H9 (cell line): ENCODE measurements around the gene GFRA1. TPM values are rescaled to one million over a fixed set of nuclear protein-coding genes. Genes with fewer than 3 reads are reported as not detected.

Experiments used
- DNase-seq: peaks from one replicate; pipeline ENCODE4 v3.0.0-alpha.2; 2017
- H2AFZ ChIP-seq: one replicate; pipeline ENCODE4 v1.6.1; 2013; ENCODE audit warnings: mild to moderate bottlenecking, low read length, control low read depth, moderate library complexity
- H2AK5ac ChIP-seq: 2 replicates; pipeline ENCODE4 v1.6.1; 2013; ENCODE audit warnings: low read length, control low read depth, mixed read lengths; ENCODE audit not compliant: insufficient read length
- H2BK120ac ChIP-seq: one replicate; pipeline ENCODE4 v1.6.1; 2013; ENCODE audit warnings: low read depth, mild to moderate bottlenecking, low read length, control low read depth, inconsistent platforms; ENCODE audit not compliant: poor library complexity, severe bottlenecking
- H2BK12ac ChIP-seq: 2 replicates; pipeline ENCODE4 v1.6.1; 2013; ENCODE audit warnings: low read length, control low read depth, mixed read lengths, low read depth; ENCODE audit not compliant: insufficient read length
- H2BK15ac ChIP-seq: 2 replicates; pipeline ENCODE4 v1.6.1; 2013; ENCODE audit warnings: low read depth, low read length, control low read depth
- H2BK20ac ChIP-seq: one replicate; pipeline ENCODE4 v1.6.1; 2013; ENCODE audit warnings: low read depth, mild to moderate bottlenecking, low read length, control low read depth, inconsistent platforms; ENCODE audit not compliant: poor library complexity, severe bottlenecking
- H2BK5ac ChIP-seq: 2 replicates; pipeline ENCODE4 v1.6.1; 2013; ENCODE audit warnings: low read length, control low read depth, mixed read lengths; ENCODE audit not compliant: insufficient read length
- H3K14ac ChIP-seq: 2 replicates; pipeline ENCODE4 v1.6.1; 2013; ENCODE audit warnings: low read length, control low read depth; ENCODE audit not compliant: insufficient read depth
- H3K18ac ChIP-seq: 2 replicates; pipeline ENCODE4 v1.6.1; 2013; ENCODE audit warnings: low read depth, mild to moderate bottlenecking, mixed read lengths, low read length, control low read depth; ENCODE audit not compliant: insufficient read length
- H3K23ac ChIP-seq: 2 replicates; pipeline ENCODE4 v1.6.1; 2013; ENCODE audit warnings: low read length, control low read depth, mixed read lengths, low read depth; ENCODE audit not compliant: insufficient read length
- H3K23me2 ChIP-seq: 2 replicates; pipeline ENCODE4 v1.6.1; 2013; ENCODE audit warnings: low read depth, mild to moderate bottlenecking, mixed read lengths, low read length, control low read depth; ENCODE audit not compliant: insufficient read length, poor library complexity, severe bottlenecking
- H3K27ac ChIP-seq: 2 replicates; pipeline ENCODE4 v1.5.1; 2013; ENCODE audit warnings: low read length, control low read depth, mixed read lengths, low read depth; ENCODE audit not compliant: insufficient read length
- H3K27me3 ChIP-seq: 2 replicates; pipeline ENCODE4 v1.6.1; 2013; ENCODE audit warnings: low read length, control low read depth, inconsistent platforms; ENCODE audit not compliant: insufficient read depth
- H3K4ac ChIP-seq: 2 replicates; pipeline ENCODE4 v1.6.1; 2013; ENCODE audit warnings: low read depth, mild to moderate bottlenecking, control low read depth, inconsistent platforms, low read length, moderate library complexity
- H3K4me1 ChIP-seq: 2 replicates; pipeline ENCODE4 v1.6.1; 2013; ENCODE audit warnings: low read length, control low read depth, inconsistent platforms; ENCODE audit not compliant: insufficient read depth
- H3K4me2 ChIP-seq: 2 replicates; pipeline ENCODE4 v1.6.1; 2013; ENCODE audit warnings: low read length, control low read depth, mixed read lengths; ENCODE audit not compliant: insufficient read length, insufficient read depth
- H3K56ac ChIP-seq: 2 replicates; pipeline ENCODE4 v1.6.1; 2013; ENCODE audit warnings: low read depth, mild to moderate bottlenecking, mixed read lengths, low read length, control low read depth; ENCODE audit not compliant: insufficient read length
- H3K79me1 ChIP-seq: 2 replicates; pipeline ENCODE4 v1.6.1; 2013; ENCODE audit warnings: low read depth, mild to moderate bottlenecking, moderate library complexity, low read length, control low read depth, inconsistent platforms; ENCODE audit not compliant: insufficient read depth, poor library complexity, severe bottlenecking
- H3K79me2 ChIP-seq: 2 replicates; pipeline ENCODE4 v1.6.1; 2013; ENCODE audit warnings: low read length, control low read depth, inconsistent platforms; ENCODE audit not compliant: insufficient read depth
- H3K9ac ChIP-seq: 2 replicates; pipeline ENCODE4 v1.6.1; 2013; ENCODE audit warnings: low read length, control low read depth, mixed read lengths; ENCODE audit not compliant: insufficient read length; ENCODE audit errors: extremely low read depth
- H3K9me3 ChIP-seq: one replicate; pipeline ENCODE4 v1.6.1; 2013; ENCODE audit warnings: low read depth, low read length, inconsistent platforms; ENCODE audit not compliant: control insufficient read depth
- H3T11ph ChIP-seq: one replicate; pipeline ENCODE4 v1.6.1; 2013; ENCODE audit warnings: mild to moderate bottlenecking, low read length, control low read depth, inconsistent platforms
- H4K20me1 ChIP-seq: one replicate; pipeline ENCODE4 v1.6.1; 2013; ENCODE audit not compliant: control insufficient read depth, insufficient read length, insufficient read depth
- H4K5ac ChIP-seq: 2 replicates; pipeline ENCODE4 v1.6.1; 2013; ENCODE audit warnings: low read depth, mild to moderate bottlenecking, mixed read lengths, low read length, control low read depth; ENCODE audit not compliant: insufficient read length
- H4K8ac ChIP-seq: replicated peaks from 2 replicates; pipeline ENCODE4 v1.6.1; 2013; ENCODE audit warnings: low read length, control low read depth, mixed read lengths, low read depth; ENCODE audit not compliant: insufficient read length
- H4K91ac ChIP-seq: 2 replicates; pipeline ENCODE4 v1.6.1; 2013; ENCODE audit warnings: low read depth, mild to moderate bottlenecking, moderate library complexity, mixed read lengths, low read length, control low read depth; ENCODE audit not compliant: insufficient read length
- H3K27ac Mint-ChIP-seq, 3 experiments: 2 replicates in 2 of 3; 3 replicates in 1 of 3; pipeline ENCODE4 v1.8.0; 2020 to 2021; ENCODE audit warnings: mixed read lengths in 3 of 3, mild to moderate bottlenecking in 1 of 3, moderate library complexity in 1 of 3
- H3K27me3 Mint-ChIP-seq: 2 replicates; pipeline ENCODE4 v1.8.0; 2021; ENCODE audit warnings: low read depth, mild to moderate bottlenecking, moderate library complexity, mixed read lengths
- H3K36me3 Mint-ChIP-seq, 3 experiments: 2 replicates in 2 of 3; 3 replicates in 1 of 3; pipeline ENCODE4 v1.8.0; 2020 to 2021; ENCODE audit warnings: low read depth in 3 of 3, mixed read lengths in 3 of 3; ENCODE audit not compliant: insufficient read depth in 1 of 3
- H3K4me1 Mint-ChIP-seq, 2 experiments: 2 replicates each; pipeline ENCODE4 v1.8.0; 2020; ENCODE audit warnings: mixed read lengths in 2 of 2
- H3K4me3 Mint-ChIP-seq, 2 experiments: 2 replicates in 1 of 2; 3 replicates in 1 of 2; pipeline ENCODE4 v1.8.0; 2020 to 2021; ENCODE audit warnings: mild to moderate bottlenecking in 2 of 2, mixed read lengths in 2 of 2, moderate library complexity in 1 of 2
- H3K9me3 Mint-ChIP-seq, 2 experiments: 2 replicates in 1 of 2; 3 replicates in 1 of 2; pipeline ENCODE4 v1.8.0; 2020; ENCODE audit warnings: mild to moderate bottlenecking in 2 of 2, mixed read lengths in 2 of 2, moderate library complexity in 1 of 2
- CTCF ChIP-seq: fragments of 200-600 bp; sonication (generic); conservative IDR thresholded peaks from 3 replicates; pipeline ENCODE4 v1.8.0; 2021; ENCODE audit warnings: antibody characterized with exemption, mild to moderate bottlenecking
- WGBS: extraction: QIAGEN DNeasy Blood & Tissue Kit; methylation state at CpG from one replicate; pipeline ENCODE4 v1.1.7; 2013; ENCODE audit warnings: missing lambda C conversion rate, low lambda C conversion rate, mixed read lengths; ENCODE audit not compliant: insufficient read length; ENCODE audit errors: extremely low coverage; 5-methylcytosine and 5-hydroxymethylcytosine counted together
- total RNA-seq: library from RNA; stranded (reverse); gene quantifications from 2 replicates; pipeline ENCODE4 v1.2.1, GENCODE V29; 2021

The GFRA1 gene
- total RNA-seq, 1 experiment from 2014 or later = 0.24 TPM

GRCh38 chr10:116237260-116237659 is 35.7 kb downstream of the GFRA1 start:
- H3K4me1 ChIP-seq = no peaks in the 10 kb centered on the region
- no peak overlapping the region for H2BK120ac ChIP-seq
- no peak overlapping the region for H2BK5ac ChIP-seq
- H2BK12ac ChIP-seq = no peak overlapping the region
- no peak overlapping the region for H2BK15ac ChIP-seq
- H3K23ac ChIP-seq = no peak overlapping the region
- no peak overlapping the region for H3K27ac ChIP-seq
- no peak overlapping the region for H3K9ac ChIP-seq
- H4K8ac ChIP-seq = no peak overlapping the region
- H4K5ac ChIP-seq = no peak overlapping the region
- no peak overlapping the region for H3K56ac ChIP-seq
- Mint-ChIP-seq H3K4me3 (no peak overlapping the region), H3K27ac (no peak overlapping the region), H3K9me3 (peaks cover 0 to 4% of the 10 kb centered on the region in 2 experiments; a peak in 2 of 5 replicates), H3K36me3 (peaks cover 0 to 2% (median 0%) of the 10 kb centered on the region in 3 experiments; a peak in 2 of 7 replicates), H3K27me3 (no peaks in the 10 kb centered on the region; the same call in 1 of the 2 replicates), H3K4me1 (peaks cover 10 to 12% of the 10 kb centered on the region in 2 experiments)
- H3K23me2 ChIP-seq = no peaks in the 10 kb centered on the region
- no peaks in the 10 kb centered on the region for H4K20me1 ChIP-seq
- H2AFZ ChIP-seq = no peak overlapping the region
- TF ChIP-seq CTCF = no peak
- H3K4ac ChIP-seq = no peak overlapping the region
- DNase-seq = no peak
- H3K18ac ChIP-seq = no peak overlapping the region
- H2BK20ac ChIP-seq = no peak overlapping the region
- H3T11ph ChIP-seq = no peak overlapping the region
- no peak overlapping the region for H2AK5ac ChIP-seq
- WGBS = no CpG with 5 or more reads among the region's 3 CpGs
- H4K91ac ChIP-seq = no peak overlapping the region
- no peaks in the 10 kb centered on the region for H3K9me3 ChIP-seq
- H3K4me2 ChIP-seq = no peak overlapping the region
- no peaks in the 10 kb centered on the region for H3K27me3 ChIP-seq
- no peaks in the 10 kb centered on the region for H3K79me2 ChIP-seq
- H3K79me1 ChIP-seq = no peaks in the 10 kb centered on the region
- H3K14ac ChIP-seq = no peak overlapping the region
